Mucosa of rectum (tissue), 2 donors: ENCODE measurements around the gene ASPHD2.
A peak's percentile ranks its signal among the peaks of the same experiment; 100 is the strongest.

Source experiments
- H3K27ac ChIP-seq, 2 donors: one replicate each; pipeline ENCODE4 v1.7.0; 2013; ENCODE audit warnings: inconsistent platforms in 2 of 2, low read depth in 2 of 2, low read length in 2 of 2
- H3K27me3 ChIP-seq, 2 donors: one replicate each; pipeline ENCODE4 v1.7.0; 2013; ENCODE audit warnings: low read length in 2 of 2; ENCODE audit not compliant: control insufficient read depth in 2 of 2, insufficient read depth in 2 of 2
- H3K36me3 ChIP-seq, 2 donors: one replicate each; pipeline ENCODE4 v1.7.0; 2013; ENCODE audit warnings: low read length in 2 of 2; ENCODE audit not compliant: control insufficient read depth in 2 of 2, insufficient read depth in 2 of 2
- H3K4me1 ChIP-seq, 2 donors: one replicate each; pipeline ENCODE4 v1.7.0; 2013; ENCODE audit warnings: low read length in 2 of 2, mild to moderate bottlenecking in 1 of 2; ENCODE audit not compliant: control insufficient read depth in 2 of 2, insufficient read depth in 2 of 2
- H3K4me3 ChIP-seq, 2 donors: one replicate each; pipeline ENCODE4 v1.7.0; 2013; ENCODE audit warnings: low read length in 2 of 2
- H3K9ac ChIP-seq, 2 donors: one replicate each; pipeline ENCODE4 v1.7.0; 2013; ENCODE audit warnings: low read length in 2 of 2, low read depth in 1 of 2, mild to moderate bottlenecking in 1 of 2
- H3K9me3 ChIP-seq, 2 donors: one replicate each; pipeline ENCODE4 v1.7.0; 2013; ENCODE audit warnings: low read length in 2 of 2; ENCODE audit not compliant: control insufficient read depth in 2 of 2
- donor health status: healthy.
- donor health status: Normal muscosa, but diverticular disease.

The ASPHD2 gene

GRCh38 chr22:26444777-26445176, 15.7 kb downstream of the ASPHD2 start:
- Histone ChIP-seq H3K27ac (no peak overlapping the region), H3K36me3 (no peaks in the 10 kb centered on the region), H3K9me3 (no peaks in the 10 kb centered on the region), H3K4me1 (no peaks in the 10 kb centered on the region), H3K9ac (no peak overlapping the region), H3K4me3 (no peak overlapping the region), H3K27me3 (no peaks in the 10 kb centered on the region)

GRCh38 chr22:26445577-26446275, 16.7 kb downstream of the ASPHD2 start:
- no peaks in the 10 kb centered on the region for H3K4me1 ChIP-seq
- H3K27ac ChIP-seq = no peak overlapping the region
- H3K9me3 ChIP-seq = no peaks in the 10 kb centered on the region
- peaks cover 0 to 5% of the 10 kb centered on the region in 2 donors for H3K36me3 ChIP-seq
- peak overlapping the region in 1 of 2 donors; percentile 36 for H3K4me3 ChIP-seq
- peak overlapping the region in 1 of 2 donors; percentile 16 for H3K9ac ChIP-seq
- H3K27me3 ChIP-seq = no peaks in the 10 kb centered on the region

GRCh38 chr22:26446808-26447515, 17.9 kb downstream of the ASPHD2 start:
- no peaks in the 10 kb centered on the region for H3K9me3 ChIP-seq
- H3K9ac ChIP-seq = no peak overlapping the region
- peaks cover 0 to 16% of the 10 kb centered on the region in 2 donors for H3K36me3 ChIP-seq
- no peaks in the 10 kb centered on the region for H3K27me3 ChIP-seq
- no peaks in the 10 kb centered on the region for H3K4me1 ChIP-seq
- H3K27ac ChIP-seq = no peak overlapping the region
- H3K4me3 ChIP-seq = no peak overlapping the region

- Histone ChIP-seq H3K9ac (no peak overlapping the region), H3K36me3 (peaks cover 8 to 24% of the 10 kb centered on the region in 2 donors), H3K27ac (no peak overlapping the region), H3K4me1 (no peaks in the 10 kb centered on the region), H3K27me3 (no peaks in the 10 kb centered on the region), H3K9me3 (no peaks in the 10 kb centered on the region), H3K4me3 (no peak overlapping the region)
These were observed 18.7 kb downstream of the ASPHD2 start for GRCh38 chr22:26447584-26448329.

- H3K36me3 ChIP-seq = peaks cover 11 to 30% of the 10 kb centered on the region in 2 donors
- H3K27me3 ChIP-seq = no peaks in the 10 kb centered on the region
- H3K9me3 ChIP-seq = no peaks in the 10 kb centered on the region
- no peak overlapping the region for H3K4me3 ChIP-seq
- H3K4me1 ChIP-seq = no peaks in the 10 kb centered on the region
- H3K27ac ChIP-seq = no peak overlapping the region
- H3K9ac ChIP-seq = no peak overlapping the region
These were observed 19.3 kb downstream of the ASPHD2 start for GRCh38 chr22:26448334-26448733.

GRCh38 chr22:26448941-26449340, 19.9 kb downstream of the ASPHD2 start:
- Histone ChIP-seq H3K9ac (no peak overlapping the region), H3K9me3 (no peaks in the 10 kb centered on the region), H3K27me3 (no peaks in the 10 kb centered on the region), H3K36me3 (peaks cover 17 to 36% of the 10 kb centered on the region in 2 donors), H3K4me1 (no peaks in the 10 kb centered on the region), H3K27ac (no peak overlapping the region), H3K4me3 (no peak overlapping the region)

- Histone ChIP-seq H3K27ac (no peak overlapping the region), H3K36me3 (peaks cover 21 to 39% of the 10 kb centered on the region in 2 donors)
These were observed 21.6 kb downstream of the ASPHD2 start for GRCh38 chr22:26450453-26451185.

GRCh38 chr22:26452236-26453016, 23.4 kb downstream of the ASPHD2 start:
- no peaks in the 10 kb centered on the region for H3K27me3 ChIP-seq
- H3K36me3 ChIP-seq = peaks cover 27 to 40% of the 10 kb centered on the region in 2 donors
- no peaks in the 10 kb centered on the region for H3K4me1 ChIP-seq
- H3K9me3 ChIP-seq = no peaks in the 10 kb centered on the region
- no peak overlapping the region for H3K4me3 ChIP-seq
- H3K27ac ChIP-seq = no peak overlapping the region
- H3K9ac ChIP-seq = no peak overlapping the region

More at GRCh38 chr22:26450453-26451185, 21.6 kb downstream of the ASPHD2 start:
- Histone ChIP-seq H3K9me3 (no peaks in the 10 kb centered on the region), H3K9ac (no peak overlapping the region), H3K27me3 (no peaks in the 10 kb centered on the region), H3K4me3 (no peak overlapping the region), H3K4me1 (no peaks in the 10 kb centered on the region)

GRCh38 chr22:26453216-26453615, 24.2 kb downstream of the ASPHD2 start:
- Histone ChIP-seq H3K4me3 (no peak overlapping the region), H3K9me3 (no peaks in the 10 kb centered on the region), H3K27me3 (no peaks in the 10 kb centered on the region), H3K27ac (no peak overlapping the region), H3K36me3 (peaks cover 35 to 48% of the 10 kb centered on the region in 2 donors), H3K9ac (no peak overlapping the region), H3K4me1 (no peaks in the 10 kb centered on the region)
